HepG2 (cell line): ENCODE results near the gene GADD45GIP1. TPM values are rescaled to one million over a fixed set of nuclear protein-coding genes. Genes with fewer than 3 reads are reported as not detected.

Experiments
- ARID3A ChIP-seq: IDR thresholded peaks from 2 replicates; pipeline ENCODE4 v1.6.1; 2012; ENCODE audit warnings: low read depth, low read length, improper control_type of control experiment
- HNF1B ChIP-seq: sonication (generic); formaldehyde crosslinking; IDR thresholded peaks from 2 replicates; pipeline ENCODE4 v1.5.1; 2020; ENCODE audit warnings: mild to moderate bottlenecking, moderate library complexity, missing genetic modification reagents
- KLF11 ChIP-seq: IDR thresholded peaks from 2 replicates; pipeline ENCODE4 v1.6.1; 2016; ENCODE audit warnings: missing compliant biosample characterization
- KLF12 ChIP-seq: sonication (generic); formaldehyde crosslinking; IDR thresholded peaks from 2 replicates; pipeline ENCODE4 v1.4.0; 2020; ENCODE audit warnings: missing genetic modification reagents, borderline replicate concordance
- SMARCE1 ChIP-seq: fragments of 450-650 bp; IDR thresholded peaks from 2 replicates; pipeline ENCODE4 v1.6.1; 2017; ENCODE audit warnings: borderline replicate concordance
- ZBTB38 ChIP-seq: sonication (generic); formaldehyde crosslinking; IDR thresholded peaks from 2 replicates; pipeline ENCODE4 v1.5.1; 2020; ENCODE audit warnings: mild to moderate bottlenecking, missing genetic modification reagents
- ZNF143 ChIP-seq: sonication (generic); formaldehyde crosslinking; IDR thresholded peaks from 2 replicates; pipeline ENCODE4 v1.4.0; 2020; ENCODE audit warnings: missing genetic modification reagents
- ZNF607 ChIP-seq: sonication (generic); formaldehyde crosslinking; IDR thresholded peaks from 2 replicates; pipeline ENCODE4 v1.5.1; 2020; ENCODE audit warnings: missing genetic modification reagents, mild to moderate bottlenecking, borderline replicate concordance
- ZNF639 ChIP-seq: conservative IDR thresholded peaks from 2 replicates; pipeline ENCODE4 v1.6.1; 2018; ENCODE audit warnings: missing genetic modification reagents
- ZNF749 ChIP-seq: sonication (generic); formaldehyde crosslinking; IDR thresholded peaks from 2 replicates; pipeline ENCODE4 v1.8.0; 2022; ENCODE audit warnings: mild to moderate bottlenecking, missing genetic modification reagents, moderate library complexity, borderline replicate concordance
- ZNF780A ChIP-seq: sonication (generic); formaldehyde crosslinking; IDR thresholded peaks from 2 replicates; pipeline ENCODE4 v1.8.0; 2022; ENCODE audit warnings: mild to moderate bottlenecking, missing genetic modification reagents, moderate library complexity
- polyA plus RNA-seq, 8 experiments: library from polyadenylated mRNA; depleted of rRNA in 3 of 8; stranded (reverse) in 7 of 8; unstranded in 1 of 8; fragments of >200 nt; fragmentation: Illumina TruSeq in 4 of 8; extraction: Trizol in 4 of 8; gene quantifications; 2 replicates each; pipeline versions ENCODE4 v1.2.1 to v1.2.3, GENCODE V29; 2011 to 2016; ENCODE audit warnings: low read depth in 4 of 8, missing spikeins in 1 of 8, mixed read lengths in 1 of 8; ENCODE audit not compliant: insufficient read depth in 1 of 8
- total RNA-seq, 5 experiments: library from RNA; depleted of rRNA; stranded (reverse); fragments of >200 nt; fragmentation: Illumina TruSeq; extraction: Trizol; gene quantifications; 2 replicates each; pipeline ENCODE4 v1.2.3, GENCODE V29; 2016; ENCODE audit warnings: low read depth in 1 of 5

Gene GADD45GIP1
- total and polyA plus RNA-seq, 2 of the 13 experiments (the other 11 are each of a cell fraction or from before 2014, with no cell fraction given) = 24.6 to 30.7 TPM

GRCh38 chr19:12932392-12933286 is 24.4 kb downstream of the GADD45GIP1 start (continued):
- no peak for TF ChIP-seq ARID3A
- no peak for TF ChIP-seq KLF11
- TF ChIP-seq ZNF607 = 0 out of 2 replicates have a peak, but pooled peaks have one; percentile 28
- TF ChIP-seq HNF1B = 0 out of 2 replicates have a peak, but pooled peaks have one; percentile 16
- TF ChIP-seq ZNF639 = no peak
- 0 out of 2 replicates have a peak, but pooled peaks have one; percentile 23 for TF ChIP-seq ZNF143
- 0 out of 2 replicates have a peak, but pooled peaks have one; percentile 40 for TF ChIP-seq ZNF749
- no peak for TF ChIP-seq SMARCE1
- no peak for TF ChIP-seq KLF12 (CRISPR knock-in tag)
- TF ChIP-seq ZNF780A (CRISPR knock-in tag) = no peak
- TF ChIP-seq ZBTB38 (CRISPR knock-in tag) = no peak
